Activated T-cell treated with anti-CD3 and anti-CD28 coated beads, Interleukin-2, amount 50 U/mL, for 4 hours (primary cell): ENCODE measurements around the gene FTSJ3. TPM values are rescaled to one million over a fixed set of nuclear protein-coding genes. Genes with fewer than 3 reads are reported as not detected.

Experiments
- ATAC-seq, 2 donors: fragments of 200-7000 bp; cut with Tn5 transposase; one replicate each; pipeline ENCODE4 v1.10.0; 2021
- DNase-seq: peaks from one replicate; pipeline ENCODE4 v3.0.0-alpha.2; 2020
- H3K27me3 Mint-ChIP-seq: one replicate; pipeline ENCODE4 v1.8.0; 2021; ENCODE audit warnings: low read depth, mixed read lengths
- H3K36me3 Mint-ChIP-seq: one replicate; pipeline ENCODE4 v1.8.0; 2022; ENCODE audit warnings: mixed read lengths; ENCODE audit not compliant: insufficient read depth
- H3K4me1 Mint-ChIP-seq: one replicate; pipeline ENCODE4 v1.8.0; 2021; ENCODE audit warnings: low read depth, mixed read lengths
- H3K4me3 Mint-ChIP-seq: one replicate; pipeline ENCODE4 v1.8.0; 2021; ENCODE audit warnings: mild to moderate bottlenecking, moderate library complexity, mixed read lengths
- H3K9me3 Mint-ChIP-seq: one replicate; pipeline ENCODE4 v1.8.0; 2021; ENCODE audit warnings: mixed read lengths
- total RNA-seq, 3 donors: library from RNA; stranded (reverse); gene quantifications; one replicate each; pipeline ENCODE4 v1.2.1, GENCODE V29; 2021

FTSJ3 gene
- total RNA-seq, 3 donors from 2014 or later = 123 to 169 (median 157) TPM

- Mint-ChIP-seq H3K27me3 (no peaks in the 10 kb centered on the region), H3K9me3 (no peaks in the 10 kb centered on the region), H3K4me1 (peaks cover 51% of the 10 kb centered on the region), H3K4me3 (peak overlapping the region; percentile 33), H3K36me3 (peaks cover 62% of the 10 kb centered on the region)
- DNase-seq (no peak), ATAC-seq (no peak)
Measured at GRCh38 chr17:63823659-63824331, 3.7 kb downstream of the FTSJ3 start.

- Mint-ChIP-seq H3K4me1 (peaks cover 44% of the 10 kb centered on the region), H3K9me3 (no peaks in the 10 kb centered on the region), H3K4me3 (no peak overlapping the region), H3K27me3 (no peaks in the 10 kb centered on the region), H3K36me3 (peaks cover 60% of the 10 kb centered on the region)
- ATAC-seq (no peak), DNase-seq (no peak)
Measured at GRCh38 chr17:63822537-63822936, 4.9 kb downstream of the FTSJ3 start.

- Mint-ChIP-seq H3K27me3 (no peaks in the 10 kb centered on the region), H3K4me3 (peak overlapping the region; percentile 12), H3K9me3 (no peaks in the 10 kb centered on the region)
Measured at GRCh38 chr17:63821804-63822203, 5.7 kb downstream of the FTSJ3 start.

GRCh38 chr17:63820963-63821561 is 6.4 kb downstream of the FTSJ3 start:
- H3K9me3 Mint-ChIP-seq = no peaks in the 10 kb centered on the region
- peaks cover 60% of the 10 kb centered on the region for H3K36me3 Mint-ChIP-seq
- H3K4me1 Mint-ChIP-seq = peaks cover 35% of the 10 kb centered on the region
- H3K27me3 Mint-ChIP-seq = no peaks in the 10 kb centered on the region
- no peak overlapping the region for H3K4me3 Mint-ChIP-seq
- no peak for DNase-seq
- no peak for ATAC-seq

More at GRCh38 chr17:63821804-63822203, 5.7 kb downstream of the FTSJ3 start:
- Mint-ChIP-seq H3K36me3 (peaks cover 59% of the 10 kb centered on the region), H3K4me1 (peaks cover 43% of the 10 kb centered on the region)
- no peak for ATAC-seq
- DNase-seq = no peak

GRCh38 chr17:63819585-63820537 is 7.6 kb downstream of the FTSJ3 start:
- no peak for ATAC-seq

GRCh38 chr17:63819131-63819530 is 8.3 kb downstream of the FTSJ3 start:
- no peak for DNase-seq
- no peak for ATAC-seq
- H3K36me3 Mint-ChIP-seq = peaks cover 55% of the 10 kb centered on the region
- no peak overlapping the region for H3K4me3 Mint-ChIP-seq
- no peaks in the 10 kb centered on the region for H3K9me3 Mint-ChIP-seq
- H3K27me3 Mint-ChIP-seq = no peaks in the 10 kb centered on the region
- H3K4me1 Mint-ChIP-seq = peaks cover 22% of the 10 kb centered on the region

More at GRCh38 chr17:63819585-63820537, 7.6 kb downstream of the FTSJ3 start:
- Mint-ChIP-seq H3K9me3 (no peaks in the 10 kb centered on the region), H3K36me3 (peaks cover 61% of the 10 kb centered on the region), H3K4me3 (peak overlapping the region; percentile 25), H3K27me3 (no peaks in the 10 kb centered on the region), H3K4me1 (peaks cover 28% of the 10 kb centered on the region)
- DNase-seq = no peak

GRCh38 chr17:63817736-63818385 is 9.6 kb downstream of the FTSJ3 start:
- H3K36me3 Mint-ChIP-seq = peaks cover 52% of the 10 kb centered on the region
- no peak overlapping the region for H3K4me3 Mint-ChIP-seq
- H3K4me1 Mint-ChIP-seq = peaks cover 12% of the 10 kb centered on the region
- no peaks in the 10 kb centered on the region for H3K9me3 Mint-ChIP-seq
- ATAC-seq (no peak), DNase-seq (no peak)
- H3K27me3 Mint-ChIP-seq = no peaks in the 10 kb centered on the region

- DNase-seq = no peak
- H3K36me3 Mint-ChIP-seq = peaks cover 51% of the 10 kb centered on the region
Measured at GRCh38 chr17:63816669-63817068, 10.8 kb downstream of the FTSJ3 start.

GRCh38 chr17:63816123-63816522 is 11.3 kb downstream of the FTSJ3 start:
- DNase-seq (no peak), ATAC-seq (no peak)
- H3K4me1 Mint-ChIP-seq = peaks cover 3% of the 10 kb centered on the region
- no peaks in the 10 kb centered on the region for H3K27me3 Mint-ChIP-seq
- H3K4me3 Mint-ChIP-seq = no peak overlapping the region
- no peaks in the 10 kb centered on the region for H3K9me3 Mint-ChIP-seq
- H3K36me3 Mint-ChIP-seq = peaks cover 52% of the 10 kb centered on the region

More at GRCh38 chr17:63816669-63817068, 10.8 kb downstream of the FTSJ3 start:
- no peak for ATAC-seq
- Mint-ChIP-seq H3K4me1 (peaks cover 6% of the 10 kb centered on the region), H3K9me3 (no peaks in the 10 kb centered on the region), H3K27me3 (no peaks in the 10 kb centered on the region), H3K4me3 (no peak overlapping the region)

GRCh38 chr17:63809970-63810369 is 17.5 kb downstream of the FTSJ3 start:
- Mint-ChIP-seq H3K4me1 (peaks cover 2% of the 10 kb centered on the region), H3K4me3 (no peak overlapping the region), H3K9me3 (no peaks in the 10 kb centered on the region), H3K27me3 (no peaks in the 10 kb centered on the region), H3K36me3 (peaks cover 62% of the 10 kb centered on the region)
- DNase-seq (no peak), ATAC-seq (no peak)

- H3K27me3 Mint-ChIP-seq = no peaks in the 10 kb centered on the region
- H3K4me1 Mint-ChIP-seq = peaks cover 3% of the 10 kb centered on the region
- DNase-seq (no peak), ATAC-seq (no peak)
- H3K9me3 Mint-ChIP-seq = no peaks in the 10 kb centered on the region
- H3K36me3 Mint-ChIP-seq = peaks cover 48% of the 10 kb centered on the region
- H3K4me3 Mint-ChIP-seq = no peak overlapping the region
Measured at GRCh38 chr17:63805591-63805990, 21.9 kb downstream of the FTSJ3 start.

- no peak for ATAC-seq
- H3K4me1 Mint-ChIP-seq = peaks cover 1% of the 10 kb centered on the region
- no peaks in the 10 kb centered on the region for H3K27me3 Mint-ChIP-seq
- DNase-seq = no peak
- H3K4me3 Mint-ChIP-seq = no peak overlapping the region
- H3K9me3 Mint-ChIP-seq = no peaks in the 10 kb centered on the region
- H3K36me3 Mint-ChIP-seq = peaks cover 51% of the 10 kb centered on the region
Measured at GRCh38 chr17:63804328-63804727, 23.1 kb downstream of the FTSJ3 start.

- Mint-ChIP-seq H3K36me3 (peaks cover 40% of the 10 kb centered on the region), H3K4me3 (no peak overlapping the region), H3K27me3 (no peaks in the 10 kb centered on the region), H3K9me3 (no peaks in the 10 kb centered on the region), H3K4me1 (peaks cover 1% of the 10 kb centered on the region)
- ATAC-seq (no peak), DNase-seq (no peak)
Measured at GRCh38 chr17:63800783-63801182, 26.7 kb downstream of the FTSJ3 start.

- ATAC-seq (no peak), DNase-seq (no peak)
- H3K36me3 Mint-ChIP-seq = peaks cover 43% of the 10 kb centered on the region
- H3K4me3 Mint-ChIP-seq = no peak overlapping the region
- no peaks in the 10 kb centered on the region for H3K9me3 Mint-ChIP-seq
- no peaks in the 10 kb centered on the region for H3K4me1 Mint-ChIP-seq
- no peaks in the 10 kb centered on the region for H3K27me3 Mint-ChIP-seq
Measured at GRCh38 chr17:63798572-63799106, 28.8 kb downstream of the FTSJ3 start.
